ENCODE results near the gene LDLRAD2.

Gene LDLRAD2

GRCh38 chr1:21860971-21861370 lies 48.9 kb downstream of the LDLRAD2 start:
- no peak for DNase-seq (ENCODE audit: low spot score)

GRCh38 chr1:21861602-21862429 lies 49.8 kb downstream of the LDLRAD2 start:
- DNase-seq (ENCODE audit: low spot score) = no peak

- DNase-seq (ENCODE audit: low spot score) = no peak
These were observed 51.9 kb downstream of the LDLRAD2 start for GRCh38 chr1:21863981-21864380.

- no peak for DNase-seq (ENCODE audit: low spot score)
These were observed 52.7 kb downstream of the LDLRAD2 start for GRCh38 chr1:21864730-21865129.

GRCh38 chr1:21865609-21865942 lies 53.5 kb downstream of the LDLRAD2 start:
- no peak for DNase-seq (ENCODE audit: low spot score)

- no peak for DNase-seq (ENCODE audit: low spot score)
These were observed 54.1 kb downstream of the LDLRAD2 start for GRCh38 chr1:21865943-21866706.

- DNase-seq (ENCODE audit: low spot score) = no peak
These were observed 54.6 kb downstream of the LDLRAD2 start for GRCh38 chr1:21866707-21867043.

- DNase-seq (ENCODE audit: low spot score) = no peak
These were observed 55.5 kb downstream of the LDLRAD2 start for GRCh38 chr1:21867451-21867996.

- DNase-seq (ENCODE audit: low spot score) = no peak
These were observed 56.4 kb downstream of the LDLRAD2 start for GRCh38 chr1:21868482-21868881.

GRCh38 chr1:21868941-21869454 lies 56.9 kb downstream of the LDLRAD2 start:
- DNase-seq (ENCODE audit: low spot score) = no peak

GRCh38 chr1:21869620-21870121 lies 57.6 kb downstream of the LDLRAD2 start:
- no peak for DNase-seq (ENCODE audit: low spot score)

GRCh38 chr1:21870611-21871010 lies 58.5 kb downstream of the LDLRAD2 start:
- no peak for DNase-seq (ENCODE audit: low spot score)

GRCh38 chr1:21871943-21872342 lies 59.9 kb downstream of the LDLRAD2 start:
- no peak for DNase-seq (ENCODE audit: low spot score)

- no peak for DNase-seq (ENCODE audit: low spot score)
These were observed 60.5 kb downstream of the LDLRAD2 start for GRCh38 chr1:21872445-21873079.

GRCh38 chr1:21873174-21873573 lies 61.1 kb downstream of the LDLRAD2 start:
- DNase-seq (ENCODE audit: low spot score) = no peak

- DNase-seq (ENCODE audit: low spot score) = no peak
These were observed 61.7 kb downstream of the LDLRAD2 start for GRCh38 chr1:21873761-21874160.

- DNase-seq (ENCODE audit: low spot score) = no peak
These were observed 62.3 kb downstream of the LDLRAD2 start for GRCh38 chr1:21874328-21874727.
